COLO829 (cell line): ENCODE results near the gene RASGRP4.
"Not testable (repeated sequence)": the region's sequence is repeated elsewhere in the genome, so short reads cannot be mapped to it uniquely, and the experiment has no call there.

ENCODE experiments used
- DNase-seq: peaks from one replicate; pipeline ENCODE4 v3.0.0; 2012; ENCODE audit warnings: low spot score

RASGRP4 gene

DNA sequence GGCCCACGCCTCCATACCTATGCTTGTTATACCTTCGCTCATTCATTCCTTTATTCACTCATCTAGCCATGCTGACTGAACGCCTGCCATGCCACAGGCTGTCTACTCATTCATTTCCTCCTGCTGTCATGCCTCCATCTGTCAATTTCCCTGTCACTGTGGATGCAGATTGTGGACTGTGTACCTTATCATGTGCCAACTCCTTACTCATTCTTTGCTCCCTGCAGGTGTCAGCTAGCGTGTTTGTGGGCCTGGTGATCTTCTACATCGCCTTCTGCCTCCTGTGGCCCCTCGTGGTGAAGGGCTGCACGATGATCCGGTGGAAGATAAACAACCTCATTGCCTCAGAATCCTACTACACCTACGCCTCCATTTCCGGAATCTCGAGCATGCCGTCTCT lies 55.7 kb downstream of the RASGRP4 start:
- DNase-seq: no peak

- no peak for DNase-seq
Measured at GRCh38 chr19:38369584-38369983, 56.4 kb downstream of the RASGRP4 start.

DNA sequence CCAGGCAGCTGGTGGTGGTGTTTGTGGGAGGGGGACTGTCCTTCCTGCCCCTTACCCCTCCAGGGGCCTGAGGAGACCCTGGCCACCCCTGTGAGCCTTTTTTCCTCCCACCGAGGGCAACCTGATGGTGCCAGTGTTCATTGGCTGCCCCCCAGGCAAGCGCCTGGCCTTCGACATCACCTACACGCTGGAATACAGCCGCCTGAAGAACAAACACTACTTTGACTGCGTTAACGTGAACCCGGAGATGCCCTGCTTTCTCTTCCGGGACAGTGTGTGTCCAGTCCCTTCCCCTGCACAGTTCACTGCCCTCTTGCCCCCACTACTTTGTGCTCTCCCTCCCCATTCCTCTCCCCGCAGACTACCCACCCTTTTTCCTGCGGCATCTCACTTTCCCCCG lies 59.0 kb downstream of the RASGRP4 start:
- no peak for DNase-seq

DNA sequence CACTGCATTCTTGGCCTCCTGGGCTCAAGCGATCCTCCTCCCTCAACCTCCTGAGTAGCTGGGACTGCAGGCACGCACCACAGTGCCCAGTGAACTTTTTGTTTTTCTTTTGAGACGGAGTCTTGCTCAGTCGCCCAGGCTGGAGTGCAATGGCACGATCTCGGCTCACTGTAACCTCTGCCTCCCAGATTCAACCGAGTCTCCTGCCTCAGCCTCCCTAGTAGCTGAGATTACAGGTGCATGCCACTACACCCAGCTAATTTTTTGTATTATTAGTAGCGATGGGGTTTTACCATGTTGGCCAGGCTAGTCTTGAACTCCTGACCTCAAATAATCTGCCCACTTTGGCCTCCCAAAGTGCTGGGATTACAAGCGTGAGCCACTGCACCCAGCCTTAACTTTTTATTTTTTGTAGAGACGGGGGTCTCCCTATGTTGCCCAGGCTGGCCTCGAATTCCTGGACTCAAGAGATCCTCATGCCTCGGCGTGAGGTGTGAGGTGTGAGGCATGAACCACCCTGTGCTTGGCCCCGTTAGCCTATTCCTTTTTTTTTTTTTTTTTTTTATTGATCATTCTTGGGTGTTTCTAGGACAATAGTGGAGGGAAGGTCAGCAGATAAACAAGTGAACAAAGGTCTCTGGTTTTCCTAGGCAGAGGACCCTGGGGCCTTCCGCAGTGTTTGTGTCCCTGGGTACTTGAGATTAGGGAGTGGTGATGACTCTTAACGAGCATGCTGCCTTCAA lies 62.9 kb downstream of the RASGRP4 start:
- not testable (repeated sequence) for DNase-seq

DNA sequence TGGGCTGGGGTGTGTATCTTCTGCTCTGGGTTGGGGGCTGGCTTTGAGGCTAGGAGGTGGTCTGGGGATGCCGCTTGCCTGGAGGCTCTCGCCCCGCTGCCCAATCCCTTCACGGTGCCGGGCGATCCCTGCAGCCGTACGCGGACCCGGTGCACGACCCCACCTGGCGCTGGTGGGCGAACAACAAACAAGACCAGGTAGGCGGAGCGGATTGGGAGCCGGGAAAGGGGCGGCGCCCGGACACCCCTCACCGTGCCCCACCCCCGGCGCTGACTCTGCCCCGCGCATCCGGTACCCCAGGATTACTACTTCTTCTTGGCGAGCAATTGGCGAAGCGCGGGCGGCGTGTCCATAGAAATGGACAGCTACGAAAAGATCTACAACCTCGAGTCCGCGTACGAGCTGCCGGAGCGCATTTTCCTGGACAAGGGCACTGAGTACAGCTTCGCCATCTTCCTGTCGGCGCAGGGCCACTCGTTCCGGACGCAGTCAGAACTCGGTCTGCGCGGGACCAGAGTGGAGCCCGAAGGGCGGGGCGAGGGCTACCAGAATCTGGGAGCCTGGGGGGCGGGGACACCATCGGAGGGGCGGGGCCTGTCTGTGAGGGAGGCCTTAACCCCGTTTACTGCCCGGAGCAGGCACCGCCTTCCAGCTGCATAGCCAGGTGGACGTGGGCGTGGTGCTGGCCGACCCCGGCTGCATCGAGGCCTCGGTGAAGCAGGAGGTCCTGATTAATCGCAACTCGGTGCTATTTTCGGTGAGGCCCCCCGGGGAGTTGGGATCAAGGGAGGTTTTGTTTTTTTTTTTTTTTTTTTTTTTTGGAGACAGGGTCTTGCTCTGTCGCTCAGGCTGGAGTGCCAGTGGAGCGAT lies 63.7 kb downstream of the RASGRP4 start:
- DNase-seq: peak; percentile 41

DNA sequence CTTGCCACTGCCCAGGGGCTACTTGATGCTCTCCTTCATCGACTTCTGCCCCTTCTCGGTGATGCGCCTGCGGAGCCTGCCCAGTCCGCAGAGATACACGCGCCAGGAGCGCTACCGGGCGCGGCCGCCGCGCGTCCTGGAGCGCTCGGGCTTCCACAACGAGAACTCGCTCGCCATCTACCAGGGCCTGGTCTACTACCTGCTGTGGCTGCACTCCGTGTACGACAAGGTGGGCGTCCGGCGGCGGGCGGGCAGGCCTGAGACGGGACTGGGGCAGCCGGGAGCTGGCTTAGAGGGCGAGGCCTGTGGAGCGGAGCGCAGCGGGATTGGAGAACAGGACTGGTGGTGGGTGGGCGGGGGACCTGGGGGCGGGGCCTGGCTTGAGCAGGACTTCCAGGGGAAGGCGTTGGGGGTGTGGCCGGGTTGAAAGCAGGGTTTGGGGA lies 64.4 kb downstream of the RASGRP4 start:
- peak; percentile 64 for DNase-seq

DNA sequence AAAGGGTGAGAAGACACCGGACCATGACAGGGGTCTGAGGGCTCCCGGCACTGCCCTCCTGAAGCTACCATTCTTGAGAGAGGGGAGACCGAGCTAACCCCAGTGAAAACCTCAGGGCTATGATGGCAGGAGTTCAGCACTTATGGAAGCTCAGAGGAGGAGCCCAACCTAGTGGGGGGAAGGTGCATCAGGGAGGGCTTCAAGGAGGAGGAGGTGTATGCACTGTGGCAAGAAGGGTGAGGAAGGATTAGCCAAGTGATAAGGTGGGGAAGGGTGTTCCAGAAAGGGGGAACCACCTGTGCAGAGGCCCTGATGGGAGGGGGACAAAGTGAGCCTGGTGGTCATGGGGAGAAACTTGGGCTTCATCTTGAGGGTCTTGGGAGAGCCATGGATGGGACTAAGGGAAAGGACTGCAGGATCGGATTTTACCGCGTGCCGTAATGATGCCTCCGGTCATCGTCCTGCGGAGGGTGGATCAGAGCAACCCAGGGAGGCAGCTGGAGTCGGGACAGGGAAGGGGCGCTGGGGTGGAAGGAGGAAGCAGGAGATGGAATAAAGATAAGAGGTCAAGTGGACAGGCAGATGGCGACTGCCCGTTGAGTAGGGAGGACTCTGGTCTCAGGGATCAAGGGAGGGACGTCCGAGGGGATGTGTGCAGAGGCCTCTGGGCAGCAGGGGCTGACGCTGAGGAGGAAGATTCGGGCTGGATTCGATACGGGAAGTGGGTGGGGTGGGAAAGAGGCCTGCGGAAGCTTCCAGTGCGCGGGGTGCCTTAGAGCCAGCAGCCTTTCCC lies 65.0 kb downstream of the RASGRP4 start:
- DNase-seq: no peak

DNA sequence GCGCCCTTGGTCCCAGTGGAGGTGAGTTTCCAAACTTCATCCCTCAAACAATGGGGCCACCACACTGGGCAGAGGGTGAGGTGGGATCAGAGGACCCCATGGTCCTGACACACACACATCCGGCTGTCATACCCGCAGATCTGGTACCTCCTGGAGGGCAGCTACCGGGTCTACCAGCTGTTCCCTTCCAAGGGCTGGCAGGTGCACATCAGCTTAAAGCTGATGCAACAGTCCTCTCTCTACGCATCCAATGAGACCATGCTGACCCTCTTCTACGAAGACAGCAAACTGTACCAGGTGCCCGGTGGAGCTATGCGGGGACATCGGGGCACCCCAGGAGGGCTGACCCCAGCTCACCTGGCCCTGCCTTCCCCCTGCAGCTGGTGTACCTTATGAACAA lies 65.7 kb downstream of the RASGRP4 start:
- DNase-seq: no peak

- no peak for DNase-seq
Measured at GRCh38 chr19:38359242-38360021, 66.6 kb downstream of the RASGRP4 start.
